Ramos (cell line): ENCODE results near the gene WNT6.

Source experiments
- in situ Hi-C: fragments of 300-500 bp; cut with MboI; formaldehyde crosslinking; loops from one replicate; pipeline ENCODE4 v1.14.3; 2022; ENCODE audit warnings: low sequenced_read_pairs; ENCODE audit not compliant: unreplicated experiment

The WNT6 gene

DNA sequence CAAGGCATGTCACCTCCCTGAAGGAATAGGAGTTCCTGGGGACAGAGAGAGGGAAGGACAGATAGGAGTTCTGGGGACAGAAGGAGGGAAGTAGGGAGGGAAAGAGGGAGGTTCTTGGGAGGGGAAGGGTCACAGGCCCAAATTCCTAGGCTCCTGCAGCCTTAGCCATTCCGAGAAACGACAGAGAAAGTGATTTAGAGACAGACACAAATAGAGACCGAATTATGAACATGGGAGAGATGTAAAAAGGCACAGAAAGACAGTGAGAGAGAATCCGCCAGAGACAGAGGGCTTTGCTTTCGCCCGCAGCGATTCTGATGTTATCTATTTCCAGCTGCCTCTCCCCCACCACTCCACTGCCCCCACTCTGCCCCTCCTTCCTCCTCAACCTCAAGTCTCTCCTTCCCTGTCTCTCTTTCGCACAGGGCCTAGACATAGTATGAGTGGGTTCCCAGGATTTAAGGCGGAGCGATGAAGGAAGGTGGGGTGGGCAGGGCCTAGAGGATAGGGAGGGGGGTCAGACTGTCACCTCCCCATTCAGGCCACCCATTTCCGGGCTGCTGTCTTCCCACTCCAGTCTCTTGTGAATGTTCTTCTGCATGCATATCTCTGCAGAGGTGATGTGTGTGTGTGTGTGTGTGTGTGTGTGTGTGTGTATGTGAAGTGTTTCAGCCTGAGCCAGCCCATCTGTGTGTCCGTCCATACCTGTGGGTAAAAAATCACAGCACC lies 3.3 kb upstream of the WNT6 start:
- in situ Hi-C loops: loop anchor here (10.0 kb wide), 1 partner anchor 48 kb away; no protein-coding TSS in a partner anchor

DNA sequence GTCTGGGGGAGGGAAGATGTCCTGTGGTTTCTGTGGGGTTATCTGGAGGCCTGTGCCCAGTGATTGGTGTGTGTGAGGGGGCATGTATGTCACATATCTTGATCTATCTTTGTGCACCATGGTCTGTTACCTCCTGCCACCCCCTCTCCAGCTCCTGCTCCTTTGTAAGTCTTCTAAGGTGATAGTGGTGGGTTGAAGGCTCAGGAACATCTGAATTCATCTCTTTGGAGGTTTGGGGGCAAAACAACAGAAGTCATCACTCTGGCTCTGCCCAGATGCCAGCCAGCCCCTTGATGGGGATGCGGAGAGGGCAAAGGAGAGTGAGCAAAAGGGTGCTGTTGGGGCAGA lies 2.7 kb upstream of the WNT6 start:
- in situ Hi-C loops: loop anchor here (10.0 kb wide), 1 partner anchor 48 kb away; no protein-coding TSS in a partner anchor

DNA sequence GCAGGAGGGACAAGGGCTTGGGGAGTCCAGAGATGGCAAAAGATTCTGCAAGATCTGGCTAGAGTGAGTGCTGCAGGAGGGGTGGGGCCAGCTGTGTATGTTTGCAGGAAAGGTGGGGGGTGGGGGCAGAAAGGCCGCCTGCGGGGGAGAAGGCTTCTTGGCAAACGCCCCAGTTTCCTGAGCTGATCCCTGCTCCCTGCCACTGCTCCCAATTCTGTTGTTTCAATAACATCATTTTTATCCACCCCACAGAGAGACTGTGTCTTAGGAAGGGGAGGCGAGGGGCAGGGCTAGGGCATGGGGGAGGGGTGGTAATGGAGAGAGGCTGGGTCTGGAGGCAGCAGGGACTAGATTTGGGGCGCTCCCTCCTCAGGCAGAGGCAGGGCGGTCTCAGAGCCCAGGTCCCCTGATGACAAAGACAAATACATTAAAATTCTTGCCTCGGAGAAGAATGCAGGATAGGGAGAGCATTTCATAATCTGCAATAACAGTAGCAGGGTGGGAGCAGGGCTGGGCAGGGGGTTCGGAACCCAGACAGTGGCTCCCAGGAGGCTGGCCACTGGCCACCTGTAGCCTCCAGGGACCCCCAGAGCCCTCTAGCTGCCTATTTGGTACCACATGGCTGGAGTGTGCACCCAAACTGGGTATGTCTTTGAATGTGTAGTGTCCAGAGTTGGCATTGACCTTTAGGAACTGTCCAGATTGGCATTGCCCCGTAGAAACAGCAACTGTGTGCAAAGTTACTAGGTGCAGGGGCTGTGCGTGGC lies 2.1 kb upstream of the WNT6 start:
- in situ Hi-C loops: loop anchor here (10.0 kb wide), 1 partner anchor 47 kb away; no protein-coding TSS in a partner anchor

DNA sequence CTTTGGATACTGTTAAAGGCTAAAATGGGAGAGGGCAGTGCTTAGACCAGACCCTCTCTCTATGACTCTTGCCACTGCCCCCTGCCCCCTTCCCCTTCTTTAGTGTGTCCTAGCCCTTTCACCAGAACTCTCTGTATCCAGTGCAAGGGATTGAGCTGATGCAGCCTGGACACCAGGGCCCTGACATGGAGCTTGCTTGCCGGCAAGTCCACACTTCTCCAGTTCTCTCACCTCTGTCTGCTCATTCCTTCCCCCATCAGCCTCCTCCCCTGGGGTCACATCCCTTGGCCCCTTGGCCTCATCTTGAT lies 1.5 kb upstream of the WNT6 start:
- in situ Hi-C loops: loop anchor here (10.0 kb wide), 1 partner anchor 47 kb away; no protein-coding TSS in a partner anchor

DNA sequence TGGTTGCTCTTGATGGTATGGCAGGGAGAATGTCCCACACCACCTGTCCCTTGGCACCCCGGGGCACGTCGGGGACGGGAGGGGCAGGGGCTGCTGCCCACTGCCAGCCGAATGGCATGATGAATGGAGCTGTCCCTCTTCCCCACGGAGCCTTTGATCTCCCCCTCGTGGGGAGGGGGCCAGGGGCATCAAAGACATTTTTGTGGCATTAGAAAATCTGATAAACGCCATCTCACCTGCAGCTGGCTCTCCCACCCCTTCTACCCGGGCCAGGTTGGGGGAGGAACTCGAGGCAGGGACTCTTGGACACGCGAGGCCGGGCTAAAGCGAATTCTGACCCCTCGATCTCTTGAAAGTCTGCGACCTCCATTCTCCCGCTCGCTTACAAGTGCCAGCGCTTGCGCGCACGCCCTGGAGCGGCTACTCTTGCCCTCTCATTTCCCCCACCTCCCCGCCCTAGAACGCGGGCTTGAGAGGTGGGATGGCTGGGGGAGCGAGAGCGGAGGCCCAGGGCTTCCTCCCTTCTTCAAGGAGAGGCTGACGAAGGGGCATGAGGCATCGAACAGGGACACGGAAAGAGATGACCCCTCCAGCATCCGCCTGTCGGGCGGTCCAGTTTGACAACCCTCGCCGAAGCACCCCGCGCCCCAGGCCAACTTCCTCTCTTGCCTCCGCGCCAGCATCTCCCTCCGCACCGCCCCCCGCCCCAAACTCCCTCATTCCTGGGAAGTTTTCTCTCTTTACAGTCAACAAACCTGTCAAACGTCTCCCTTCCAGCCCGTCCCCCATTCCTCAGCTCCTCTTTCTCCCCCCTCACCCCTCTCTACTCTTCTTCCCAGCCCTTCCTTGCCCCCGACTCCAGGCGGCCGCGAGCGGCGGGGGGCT lies 692 bp upstream of the WNT6 start:
- in situ Hi-C loops: loop anchor here (10.0 kb wide), 1 partner anchor 46 kb away; no protein-coding TSS in a partner anchor

DNA sequence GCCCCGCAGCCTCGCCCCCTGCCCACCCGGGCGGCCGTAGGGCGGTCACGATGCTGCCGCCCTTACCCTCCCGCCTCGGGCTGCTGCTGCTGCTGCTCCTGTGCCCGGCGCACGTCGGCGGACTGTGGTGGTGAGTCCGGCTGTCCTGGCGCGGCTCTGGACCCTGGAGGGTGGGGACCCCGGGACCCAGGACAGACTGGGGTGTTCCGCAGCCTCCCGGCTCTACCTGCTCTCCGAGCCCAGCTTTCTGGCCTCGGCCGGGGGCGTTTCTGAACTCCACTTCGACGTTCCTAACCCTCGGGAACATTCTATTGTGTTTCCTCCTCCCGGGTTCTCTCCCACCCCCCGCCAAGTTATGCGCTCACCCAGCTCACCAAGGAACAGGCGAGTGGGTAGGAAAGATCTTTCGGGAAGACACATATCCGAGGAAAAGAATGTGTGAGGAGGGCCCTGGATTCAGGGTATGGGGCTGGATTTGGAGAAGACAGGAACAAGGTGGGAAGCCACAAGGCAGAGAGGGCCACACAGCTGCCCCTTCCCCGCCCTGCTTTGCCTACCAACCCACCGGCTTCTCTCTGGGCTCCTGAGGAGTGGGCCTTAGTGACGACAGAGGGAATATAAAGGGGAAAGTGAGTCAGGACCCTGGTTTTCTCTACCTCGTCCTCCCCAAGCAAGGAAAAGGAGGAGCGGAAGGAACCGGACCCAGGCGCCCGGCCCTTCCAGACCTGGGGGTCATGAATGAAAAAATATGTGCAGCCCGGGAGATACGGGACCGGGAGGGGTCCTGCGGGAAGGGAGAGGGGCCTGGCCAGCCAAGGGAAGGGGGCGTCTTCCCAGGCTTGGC lies 605 bp downstream of the WNT6 start:
- in situ Hi-C loops: loop anchor here (10.0 kb wide), 1 partner anchor 45 kb away; no protein-coding TSS in a partner anchor

DNA sequence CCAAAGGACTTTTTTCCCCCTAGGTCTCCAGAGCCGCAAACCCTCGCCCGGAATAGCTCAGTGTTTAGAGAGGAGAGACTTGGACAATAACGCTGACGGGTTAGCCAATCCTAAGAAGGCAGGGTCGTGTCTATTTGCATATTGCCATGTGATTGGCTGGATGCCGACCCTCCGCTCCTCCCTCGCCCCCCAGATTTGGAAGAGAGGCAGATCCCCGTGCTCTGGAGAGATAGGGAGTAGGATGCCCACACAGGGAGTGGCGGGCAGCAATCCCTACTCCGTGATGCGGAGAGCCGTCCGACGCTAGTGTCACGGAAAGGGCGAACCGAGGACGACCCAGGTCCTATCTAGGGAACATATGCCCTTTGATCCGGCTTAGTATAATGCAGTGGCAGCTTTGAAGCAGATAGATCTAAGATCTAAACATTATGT lies 1.4 kb downstream of the WNT6 start:
- in situ Hi-C loops: no loop called here

DNA sequence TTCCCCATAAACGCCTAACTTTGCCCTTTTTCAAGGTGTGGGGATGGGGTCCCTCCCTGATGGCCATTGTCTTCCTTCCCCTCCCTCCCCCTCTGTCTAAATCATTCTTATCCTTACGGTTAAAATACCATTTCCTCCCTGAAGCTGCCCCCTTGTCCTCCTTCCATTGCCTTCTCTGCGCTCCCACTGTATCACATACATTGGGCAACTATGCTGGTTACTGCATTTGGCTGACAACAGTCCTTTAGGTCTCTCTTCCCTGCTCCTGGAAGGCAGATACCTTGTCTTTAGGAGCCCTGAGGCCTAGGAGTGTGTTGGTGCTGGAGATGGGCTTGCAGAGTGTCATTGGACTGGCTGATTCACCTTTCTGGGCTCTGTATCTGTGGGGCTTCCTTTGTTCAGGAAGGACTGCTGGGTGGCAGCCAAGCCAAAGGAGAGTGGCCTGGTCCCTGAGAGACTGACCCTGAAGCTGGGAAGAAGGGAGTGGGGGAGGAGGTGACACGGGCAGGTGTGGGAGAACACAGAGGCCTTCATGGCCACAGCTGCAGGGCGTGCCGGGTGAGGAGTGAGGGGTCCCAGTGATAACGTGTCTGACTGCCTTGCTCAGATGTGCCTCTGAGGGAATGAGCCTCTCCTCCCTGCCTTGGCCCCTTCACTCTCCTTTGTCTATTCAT lies 2.2 kb downstream of the WNT6 start:
- in situ Hi-C loops: no loop called here

DNA sequence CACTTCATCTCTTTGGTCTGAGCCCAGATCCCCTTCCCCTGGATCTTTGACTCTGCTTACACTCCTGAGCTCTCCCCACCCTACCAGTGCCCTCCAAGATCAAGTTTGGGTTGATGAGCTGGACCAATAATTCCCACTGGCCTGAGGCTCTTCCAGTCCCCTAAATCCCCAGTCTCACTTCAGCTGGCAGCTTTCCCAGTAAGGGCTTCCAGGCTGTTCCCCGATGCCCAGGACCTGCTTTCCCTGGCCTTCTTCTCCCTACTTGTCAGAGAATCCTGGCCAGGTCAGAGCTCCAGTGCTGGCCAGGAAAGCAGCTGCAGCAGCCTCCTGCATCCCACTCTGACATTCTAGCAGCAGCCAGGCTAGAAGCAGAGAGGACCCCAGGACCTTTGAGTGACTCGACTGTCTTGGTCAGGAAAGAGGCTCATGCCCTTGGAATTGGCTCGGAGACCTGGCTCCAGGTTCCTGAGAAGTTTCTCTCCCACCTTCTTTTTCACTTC lies 3.5 kb downstream of the WNT6 start:
- in situ Hi-C loops: no loop called here

DNA sequence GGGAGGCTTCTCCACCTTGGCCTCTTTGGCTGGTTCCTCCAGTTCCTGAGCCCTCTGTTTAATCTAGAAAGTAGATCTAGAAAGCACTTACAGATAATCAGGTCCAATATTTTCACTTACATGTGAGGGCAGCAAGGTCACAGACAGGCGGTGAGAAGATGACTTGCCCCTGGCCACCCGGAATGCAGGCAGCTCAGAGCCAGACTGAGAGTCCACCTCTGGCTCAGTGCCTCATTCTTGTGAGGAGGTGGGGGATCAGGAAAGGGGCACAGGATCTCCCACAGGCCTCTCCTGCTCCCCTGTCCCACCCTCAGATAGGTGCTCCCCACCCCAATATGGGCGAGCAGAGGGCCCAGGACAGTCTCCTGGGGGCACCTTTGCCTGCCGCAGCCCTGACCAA lies 5.8 kb downstream of the WNT6 start:
- in situ Hi-C loops: no loop called here

DNA sequence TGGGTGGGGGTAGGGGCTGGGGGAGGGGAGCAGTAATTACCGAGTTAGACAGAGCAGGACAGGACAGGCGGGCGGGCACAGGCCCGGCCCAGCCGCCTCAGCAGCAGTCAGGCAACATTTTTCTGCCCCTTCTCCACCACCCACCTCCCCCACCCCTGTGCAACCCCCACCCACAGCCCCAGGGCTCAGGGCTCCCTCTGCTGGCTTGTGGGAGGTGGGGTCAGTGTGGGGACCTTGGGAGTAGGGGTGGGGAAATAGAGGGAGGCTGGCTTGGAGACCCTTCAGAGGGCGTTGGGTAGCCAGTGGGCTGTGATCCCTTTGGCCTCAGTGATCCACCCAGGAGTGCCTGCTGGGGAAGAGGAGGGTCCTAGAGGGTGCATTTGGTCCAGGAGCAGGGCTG lies 6.4 kb downstream of the WNT6 start:
- in situ Hi-C loops: no loop called here

DNA sequence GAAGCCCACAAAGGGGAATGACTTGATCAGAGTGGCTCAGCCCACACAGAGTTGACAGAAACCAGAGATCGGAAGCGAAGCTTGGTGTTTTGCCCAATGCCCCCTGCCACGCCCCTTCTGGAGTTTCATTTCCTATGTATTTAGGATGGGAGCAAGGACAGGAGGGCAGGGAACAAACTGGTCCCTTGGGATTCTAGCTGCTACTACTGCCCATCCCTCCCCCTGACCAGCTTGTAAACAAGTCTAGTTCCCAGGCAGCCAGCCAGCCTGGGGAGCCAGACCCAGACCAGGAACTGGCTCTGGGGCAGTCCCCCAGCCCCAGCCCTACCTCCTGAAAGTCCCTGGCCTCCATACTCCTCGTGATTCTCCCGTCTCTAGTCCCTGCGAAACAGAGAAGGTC lies 8.3 kb downstream of the WNT6 start:
- in situ Hi-C loops: no loop called here

DNA sequence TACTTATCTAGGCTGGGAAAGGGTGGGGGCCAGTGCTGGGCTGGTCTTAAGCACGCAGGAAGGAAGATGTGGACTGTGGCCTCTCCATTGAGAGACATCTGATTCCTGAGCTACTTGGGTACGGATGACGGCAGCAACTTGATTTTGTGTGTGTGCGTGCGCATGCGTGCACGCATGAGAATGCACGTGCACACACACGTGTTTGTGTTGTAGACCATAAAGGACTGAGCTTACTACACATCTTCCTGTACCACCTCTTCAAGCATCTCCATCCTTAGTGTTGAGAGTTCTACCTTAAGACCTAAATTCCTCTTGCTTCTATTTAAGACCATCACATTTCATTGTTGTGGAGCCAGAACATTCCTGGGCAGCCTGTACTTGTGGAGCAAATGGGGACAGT lies 9.5 kb downstream of the WNT6 start:
- in situ Hi-C loops: no loop called here

DNA sequence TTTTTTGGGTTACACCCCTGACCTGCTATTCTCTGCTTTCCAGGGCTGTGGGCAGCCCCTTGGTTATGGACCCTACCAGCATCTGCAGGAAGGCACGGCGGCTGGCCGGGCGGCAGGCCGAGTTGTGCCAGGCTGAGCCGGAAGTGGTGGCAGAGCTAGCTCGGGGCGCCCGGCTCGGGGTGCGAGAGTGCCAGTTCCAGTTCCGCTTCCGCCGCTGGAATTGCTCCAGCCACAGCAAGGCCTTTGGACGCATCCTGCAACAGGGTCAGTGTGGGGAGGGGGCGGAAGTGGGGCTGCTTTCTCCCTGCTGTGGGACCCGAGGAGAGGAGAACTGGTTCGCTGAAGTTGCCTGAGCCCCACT lies 11.4 kb downstream of the WNT6 start:
- in situ Hi-C loops: no loop called here

DNA sequence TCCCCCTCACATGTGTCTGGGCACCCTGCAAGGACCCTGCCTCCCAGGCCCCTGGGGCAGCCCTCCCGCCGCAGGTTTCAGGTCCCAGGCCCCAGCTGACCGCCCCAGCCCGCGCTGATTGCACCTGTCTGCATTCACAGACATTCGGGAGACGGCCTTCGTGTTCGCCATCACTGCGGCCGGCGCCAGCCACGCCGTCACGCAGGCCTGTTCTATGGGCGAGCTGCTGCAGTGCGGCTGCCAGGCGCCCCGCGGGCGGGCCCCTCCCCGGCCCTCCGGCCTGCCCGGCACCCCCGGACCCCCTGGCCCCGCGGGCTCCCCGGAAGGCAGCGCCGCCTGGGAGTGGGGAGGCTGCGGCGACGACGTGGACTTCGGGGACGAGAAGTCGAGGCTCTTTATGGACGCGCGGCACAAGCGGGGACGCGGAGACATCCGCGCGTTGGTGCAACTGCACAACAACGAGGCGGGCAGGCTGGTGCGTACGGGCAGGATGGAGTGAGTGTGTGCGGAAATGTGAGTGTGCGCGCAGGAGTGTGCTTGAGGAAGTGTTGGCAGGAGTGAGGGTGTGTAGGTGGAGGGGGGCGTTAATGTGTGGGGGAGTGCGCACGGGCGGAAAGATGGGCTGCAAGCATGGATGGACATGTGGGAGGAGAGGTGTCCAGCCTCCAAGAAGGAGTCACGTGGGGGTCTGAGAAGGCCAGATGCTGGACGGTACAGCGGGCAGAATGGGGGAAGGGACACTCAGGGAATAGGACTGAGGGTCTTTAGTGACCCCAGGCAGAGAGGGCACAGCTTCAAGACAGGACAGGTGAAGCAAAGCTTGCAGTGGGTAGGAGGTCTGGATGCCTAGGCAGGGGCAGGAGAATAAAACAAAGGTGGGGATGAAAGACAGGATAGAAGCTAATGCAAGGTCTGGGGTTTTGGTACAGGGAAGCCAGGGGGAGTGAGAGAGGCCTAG lies 12.0 kb downstream of the WNT6 start:
- in situ Hi-C loops: no loop called here

DNA sequence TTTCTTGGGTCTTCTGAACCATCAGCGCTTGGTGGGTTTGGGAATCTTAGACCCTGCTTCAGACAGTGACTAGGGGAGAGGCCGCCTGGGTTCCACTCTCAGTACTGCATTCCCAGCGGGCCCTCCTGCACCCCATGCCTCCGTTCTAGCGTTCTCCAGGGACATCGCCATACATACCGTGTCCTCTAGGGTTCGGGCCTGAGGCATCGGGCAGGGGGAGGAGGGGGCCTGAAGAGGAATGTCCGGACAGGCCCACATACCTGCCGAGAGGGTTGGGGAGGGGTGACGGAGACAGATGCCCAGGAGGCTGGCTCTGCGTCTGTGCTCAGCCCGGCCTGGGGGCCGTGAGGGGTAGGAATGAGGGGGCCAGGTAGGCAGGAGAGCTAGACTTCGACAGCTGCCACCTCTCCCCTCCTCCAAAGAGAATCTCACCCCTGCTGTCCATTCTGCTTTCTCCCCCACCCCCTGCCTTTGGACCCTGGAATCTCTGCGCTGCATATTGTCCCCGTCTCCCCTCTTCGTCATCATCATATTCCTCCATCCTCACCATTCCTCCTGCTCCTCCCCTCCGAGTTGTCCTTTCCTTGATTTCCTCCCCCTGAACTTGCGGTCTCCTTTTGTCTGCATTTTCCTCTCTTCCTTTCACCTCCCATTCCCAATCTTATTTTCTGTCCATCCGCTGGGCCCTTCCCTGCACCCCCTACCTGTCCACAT lies 13.2 kb downstream of the WNT6 start:
- in situ Hi-C loops: no loop called here

DNA sequence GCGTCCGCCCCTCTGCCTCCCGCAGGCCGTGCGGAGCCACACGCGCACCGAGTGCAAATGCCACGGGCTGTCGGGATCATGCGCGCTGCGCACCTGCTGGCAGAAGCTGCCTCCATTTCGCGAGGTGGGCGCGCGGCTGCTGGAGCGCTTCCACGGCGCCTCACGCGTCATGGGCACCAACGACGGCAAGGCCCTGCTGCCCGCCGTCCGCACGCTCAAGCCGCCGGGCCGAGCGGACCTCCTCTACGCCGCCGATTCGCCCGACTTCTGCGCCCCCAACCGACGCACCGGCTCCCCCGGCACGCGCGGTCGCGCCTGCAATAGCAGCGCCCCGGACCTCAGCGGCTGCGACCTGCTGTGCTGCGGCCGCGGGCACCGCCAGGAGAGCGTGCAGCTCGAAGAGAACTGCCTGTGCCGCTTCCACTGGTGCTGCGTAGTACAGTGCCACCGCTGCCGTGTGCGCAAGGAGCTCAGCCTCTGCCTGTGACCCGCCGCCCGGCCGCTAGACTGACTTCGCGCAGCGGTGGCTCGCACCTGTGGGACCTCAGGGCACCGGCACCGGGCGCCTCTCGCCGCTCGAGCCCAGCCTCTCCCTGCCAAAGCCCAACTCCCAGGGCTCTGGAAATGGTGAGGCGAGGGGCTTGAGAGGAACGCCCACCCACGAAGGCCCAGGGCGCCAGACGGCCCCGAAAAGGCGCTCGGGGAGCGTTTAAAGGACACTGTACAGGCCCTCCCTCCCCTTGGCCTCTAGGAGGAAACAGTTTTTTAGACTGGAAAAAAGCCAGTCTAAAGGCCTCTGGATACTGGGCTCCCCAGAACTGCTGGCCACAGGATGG lies 14.0 kb downstream of the WNT6 start:
- in situ Hi-C loops: no loop called here
